ENCODE results near the gene RUFY3.

RUFY3 gene

GRCh38 chr4:70844180-70844579 is 122.4 kb downstream of the RUFY3 start:
- DNase-seq = no peak

GRCh38 chr4:70849291-70849690 is 127.5 kb downstream of the RUFY3 start:
- no peak for DNase-seq

- no peak for DNase-seq
Observed at GRCh38 chr4:70855464-70855863, 133.7 kb downstream of the RUFY3 start.
